Nephron progenitor cell (in vitro differentiated cells): Measurements from ENCODE around the gene MCOLN3.

Source experiments
- DNase-seq: peaks from one replicate; pipeline ENCODE4 v3.0.0; 2021
- H3K27ac Mint-ChIP-seq: 2 replicates; pipeline ENCODE4 v1.8.0; 2021; ENCODE audit warnings: mild to moderate bottlenecking, moderate library complexity, mixed read lengths
- H3K27me3 Mint-ChIP-seq: 2 replicates; pipeline ENCODE4 v1.8.0; 2021; ENCODE audit warnings: mild to moderate bottlenecking, low read depth, mixed read lengths; ENCODE audit not compliant: poor library complexity
- H3K36me3 Mint-ChIP-seq: 2 replicates; pipeline ENCODE4 v1.8.0; 2021; ENCODE audit warnings: low read depth, mixed read lengths
- H3K4me1 Mint-ChIP-seq: 2 replicates; pipeline ENCODE4 v1.8.0; 2021; ENCODE audit warnings: mixed read lengths
- H3K4me3 Mint-ChIP-seq: 2 replicates; pipeline ENCODE4 v1.8.0; 2021; ENCODE audit warnings: mild to moderate bottlenecking, moderate library complexity, mixed read lengths
- H3K9me3 Mint-ChIP-seq: 2 replicates; pipeline ENCODE4 v1.8.0; 2021; ENCODE audit warnings: mild to moderate bottlenecking, moderate library complexity, mixed read lengths
- TF ChIP-seq, protein P1 (sequence below): fragments of 200-600 bp; sonication (generic); IDR thresholded peaks from 2 replicates; pipeline ENCODE4 v1.5.0; 2021; ENCODE audit warnings: antibody characterized with exemption

MCOLN3 gene

GRCh38 chr1:85042413-85042812, 5.9 kb downstream of the MCOLN3 start:
- no peaks in the 10 kb centered on the region for H3K9me3 Mint-ChIP-seq
- no peaks in the 10 kb centered on the region for H3K36me3 Mint-ChIP-seq
- H3K4me3 Mint-ChIP-seq: no peak overlapping the region
- H3K27me3 Mint-ChIP-seq: peaks cover 59% of the 10 kb centered on the region
- TF ChIP-seq, protein P1, sequence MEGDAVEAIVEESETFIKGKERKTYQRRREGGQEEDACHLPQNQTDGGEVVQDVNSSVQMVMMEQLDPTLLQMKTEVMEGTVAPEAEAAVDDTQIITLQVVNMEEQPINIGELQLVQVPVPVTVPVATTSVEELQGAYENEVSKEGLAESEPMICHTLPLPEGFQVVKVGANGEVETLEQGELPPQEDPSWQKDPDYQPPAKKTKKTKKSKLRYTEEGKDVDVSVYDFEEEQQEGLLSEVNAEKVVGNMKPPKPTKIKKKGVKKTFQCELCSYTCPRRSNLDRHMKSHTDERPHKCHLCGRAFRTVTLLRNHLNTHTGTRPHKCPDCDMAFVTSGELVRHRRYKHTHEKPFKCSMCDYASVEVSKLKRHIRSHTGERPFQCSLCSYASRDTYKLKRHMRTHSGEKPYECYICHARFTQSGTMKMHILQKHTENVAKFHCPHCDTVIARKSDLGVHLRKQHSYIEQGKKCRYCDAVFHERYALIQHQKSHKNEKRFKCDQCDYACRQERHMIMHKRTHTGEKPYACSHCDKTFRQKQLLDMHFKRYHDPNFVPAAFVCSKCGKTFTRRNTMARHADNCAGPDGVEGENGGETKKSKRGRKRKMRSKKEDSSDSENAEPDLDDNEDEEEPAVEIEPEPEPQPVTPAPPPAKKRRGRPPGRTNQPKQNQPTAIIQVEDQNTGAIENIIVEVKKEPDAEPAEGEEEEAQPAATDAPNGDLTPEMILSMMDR: no peak
- H3K4me1 Mint-ChIP-seq: peaks cover 4% of the 10 kb centered on the region
- DNase-seq: no peak
- no peak overlapping the region for H3K27ac Mint-ChIP-seq

GRCh38 chr1:85041793-85042192, 6.5 kb downstream of the MCOLN3 start:
- Mint-ChIP-seq H3K27me3 (peaks cover 53% of the 10 kb centered on the region), H3K4me1 (no peaks in the 10 kb centered on the region), H3K4me3 (no peak overlapping the region), H3K9me3 (no peaks in the 10 kb centered on the region), H3K36me3 (no peaks in the 10 kb centered on the region), H3K27ac (no peak overlapping the region)
- TF ChIP-seq, protein P1: no peak
- no peak for DNase-seq

- Mint-ChIP-seq H3K36me3 (no peaks in the 10 kb centered on the region), H3K4me1 (no peaks in the 10 kb centered on the region), H3K27ac (no peak overlapping the region), H3K27me3 (peaks cover 14% of the 10 kb centered on the region), H3K4me3 (no peak overlapping the region), H3K9me3 (no peaks in the 10 kb centered on the region)
- no peak for DNase-seq
- TF ChIP-seq, protein P1: no peak
Observed at GRCh38 chr1:85033221-85033620, 15.1 kb downstream of the MCOLN3 start.

GRCh38 chr1:85030536-85030935, 17.8 kb downstream of the MCOLN3 start:
- Mint-ChIP-seq H3K27me3 (peaks cover 5% of the 10 kb centered on the region), H3K9me3 (no peaks in the 10 kb centered on the region), H3K4me3 (no peak overlapping the region), H3K4me1 (peaks cover 8% of the 10 kb centered on the region), H3K36me3 (no peaks in the 10 kb centered on the region), H3K27ac (no peak overlapping the region)
- TF ChIP-seq, protein P1: no peak
- DNase-seq: no peak

GRCh38 chr1:85028151-85028550, 20.1 kb downstream of the MCOLN3 start:
- H3K4me3 Mint-ChIP-seq: no peak overlapping the region
- TF ChIP-seq, protein P1: no peak
- H3K27me3 Mint-ChIP-seq: peaks cover 5% of the 10 kb centered on the region
- no peaks in the 10 kb centered on the region for H3K9me3 Mint-ChIP-seq
- DNase-seq: no peak
- H3K36me3 Mint-ChIP-seq: no peaks in the 10 kb centered on the region
- H3K4me1 Mint-ChIP-seq: peaks cover 8% of the 10 kb centered on the region
- no peak overlapping the region for H3K27ac Mint-ChIP-seq

- Mint-ChIP-seq H3K9me3 (no peaks in the 10 kb centered on the region), H3K4me1 (peaks cover 8% of the 10 kb centered on the region), H3K27ac (no peak overlapping the region), H3K36me3 (no peaks in the 10 kb centered on the region), H3K4me3 (no peak overlapping the region), H3K27me3 (peaks cover 5% of the 10 kb centered on the region)
- DNase-seq: no peak
- TF ChIP-seq, protein P1: no peak
Observed at GRCh38 chr1:85027242-85027983, 20.9 kb downstream of the MCOLN3 start.
